ENCODE results near the gene FOXS1.
"Not testable (repeated sequence)": the region's sequence is repeated elsewhere in the genome, so short reads cannot be mapped to it uniquely, and the experiment has no call there.

Gene FOXS1

DNA sequence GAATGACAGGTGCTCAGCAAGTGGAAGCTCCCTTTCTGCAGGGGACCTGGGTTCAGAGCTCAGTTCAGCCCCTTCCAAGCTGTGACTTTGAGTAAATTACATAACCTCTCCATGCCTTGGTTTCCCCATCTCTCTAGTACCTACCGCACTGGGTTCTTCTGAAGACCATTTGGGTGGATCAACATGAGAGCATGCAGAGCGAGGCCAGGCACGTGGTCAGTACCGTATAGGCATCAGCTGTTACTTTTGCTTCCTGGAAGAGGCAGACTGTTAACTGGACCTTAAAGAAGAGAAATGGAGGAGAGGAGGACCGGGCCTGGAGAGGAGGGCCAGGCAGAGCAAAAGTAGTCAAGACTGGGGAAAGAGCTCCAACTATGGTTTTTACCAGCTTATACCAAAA is 27.9 kb downstream of the FOXS1 start:
- H3K4me3 ChIP-seq (ENCODE audit: control insufficient read depth, low read depth, low read length), result no peak overlapping the region
- TF ChIP-seq, protein P1, sequence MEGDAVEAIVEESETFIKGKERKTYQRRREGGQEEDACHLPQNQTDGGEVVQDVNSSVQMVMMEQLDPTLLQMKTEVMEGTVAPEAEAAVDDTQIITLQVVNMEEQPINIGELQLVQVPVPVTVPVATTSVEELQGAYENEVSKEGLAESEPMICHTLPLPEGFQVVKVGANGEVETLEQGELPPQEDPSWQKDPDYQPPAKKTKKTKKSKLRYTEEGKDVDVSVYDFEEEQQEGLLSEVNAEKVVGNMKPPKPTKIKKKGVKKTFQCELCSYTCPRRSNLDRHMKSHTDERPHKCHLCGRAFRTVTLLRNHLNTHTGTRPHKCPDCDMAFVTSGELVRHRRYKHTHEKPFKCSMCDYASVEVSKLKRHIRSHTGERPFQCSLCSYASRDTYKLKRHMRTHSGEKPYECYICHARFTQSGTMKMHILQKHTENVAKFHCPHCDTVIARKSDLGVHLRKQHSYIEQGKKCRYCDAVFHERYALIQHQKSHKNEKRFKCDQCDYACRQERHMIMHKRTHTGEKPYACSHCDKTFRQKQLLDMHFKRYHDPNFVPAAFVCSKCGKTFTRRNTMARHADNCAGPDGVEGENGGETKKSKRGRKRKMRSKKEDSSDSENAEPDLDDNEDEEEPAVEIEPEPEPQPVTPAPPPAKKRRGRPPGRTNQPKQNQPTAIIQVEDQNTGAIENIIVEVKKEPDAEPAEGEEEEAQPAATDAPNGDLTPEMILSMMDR (conservative IDR thresholded peaks at IDR 0.05; ENCODE audit: control insufficient read depth, insufficient read depth, low read depth, low read length), result no peak
- DNase-seq (ENCODE audit: low read depth), result no peak

DNA sequence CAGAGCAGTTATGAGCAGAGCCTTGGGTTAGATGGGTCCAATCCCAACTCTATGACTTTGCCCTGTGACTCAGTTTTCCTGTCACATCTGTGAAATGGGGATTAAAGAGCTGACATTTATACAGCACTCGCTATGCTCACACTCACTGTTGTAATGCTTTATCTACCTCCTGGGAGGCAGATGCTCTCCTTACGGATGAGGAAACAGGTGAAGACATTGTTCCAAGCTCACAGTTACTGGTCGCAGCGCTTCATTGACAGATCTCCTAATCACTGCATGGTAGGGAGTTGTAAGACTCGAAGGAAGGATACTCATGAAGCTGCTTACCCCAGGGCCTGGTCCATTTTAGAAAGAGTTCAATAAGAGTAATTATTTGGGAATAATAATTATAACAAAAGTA is 29.2 kb downstream of the FOXS1 start:
- no peak for DNase-seq (ENCODE audit: low read depth)
- H3K4me3 ChIP-seq (ENCODE audit: control insufficient read depth, low read depth, low read length), result no peak overlapping the region
- TF ChIP-seq, protein P1 (conservative IDR thresholded peaks at IDR 0.05; ENCODE audit: control insufficient read depth, insufficient read depth, low read depth, low read length), result no peak

DNA sequence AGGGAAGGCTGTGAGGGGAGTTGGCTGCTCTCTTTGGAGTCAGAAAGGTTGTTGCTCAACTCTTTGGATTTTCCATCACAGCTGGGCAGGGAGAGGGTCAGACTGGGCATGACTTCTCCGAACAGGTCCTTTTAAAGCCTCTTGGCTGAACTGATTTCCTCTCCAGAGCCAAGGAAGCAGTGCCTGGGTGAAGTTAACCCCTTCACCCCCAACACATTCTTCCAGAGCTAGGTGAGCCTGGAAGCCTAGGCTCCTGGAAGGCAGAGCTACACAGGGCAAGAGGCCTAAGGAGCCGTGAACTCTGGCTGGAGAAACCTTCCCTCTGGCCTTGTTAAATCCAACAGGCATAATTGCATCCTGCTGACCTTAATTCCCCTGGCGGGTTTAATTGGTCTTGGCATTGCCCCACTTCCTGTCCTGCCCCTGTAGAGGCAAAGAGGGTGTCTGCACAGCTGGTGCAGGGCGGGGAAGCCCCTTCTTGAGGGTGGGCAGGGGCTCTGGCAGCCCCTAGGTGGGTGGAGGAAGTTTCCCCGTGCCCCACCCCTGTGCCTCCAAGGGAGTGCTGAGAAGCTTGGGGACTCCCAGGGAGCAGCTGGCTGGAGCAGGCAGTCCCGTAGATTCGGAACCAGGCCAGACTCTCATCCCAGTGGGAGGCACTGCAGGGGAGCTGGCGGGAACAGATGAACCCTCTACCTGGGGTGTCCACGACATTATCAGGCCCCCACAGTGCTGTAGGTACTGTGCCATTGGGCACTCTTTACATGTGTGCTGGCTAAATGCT is 29.8 kb downstream of the FOXS1 start:
- DNase-seq (ENCODE audit: low read depth), result no peak
- TF ChIP-seq, protein P1 (conservative IDR thresholded peaks at IDR 0.05; ENCODE audit: control insufficient read depth, insufficient read depth, low read depth, low read length), result no peak
- H3K4me3 ChIP-seq (ENCODE audit: control insufficient read depth, low read depth, low read length), result no peak overlapping the region

DNA sequence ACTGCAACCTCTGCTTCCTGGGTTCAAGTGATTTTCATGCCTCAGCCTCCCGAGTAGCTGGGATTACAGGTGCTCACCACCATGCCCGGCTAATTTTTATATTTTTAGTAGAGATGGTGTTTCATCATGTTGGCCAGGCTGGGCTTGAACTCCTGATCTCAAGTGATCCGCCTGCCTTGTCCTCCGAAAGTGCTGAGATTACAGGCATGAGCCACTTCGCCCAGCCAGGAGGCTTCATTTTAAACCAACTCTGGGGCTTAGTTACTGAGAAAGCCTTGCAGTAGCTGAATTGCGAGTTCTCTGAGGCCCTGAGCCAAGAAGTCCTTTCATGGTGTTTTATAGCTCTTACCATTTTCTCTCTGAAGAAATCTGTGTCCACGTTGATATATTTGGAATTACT is 31.3 kb downstream of the FOXS1 start:
- not testable (repeated sequence) for DNase-seq (ENCODE audit: low read depth); H3K4me3 ChIP-seq (ENCODE audit: control insufficient read depth, low read depth, low read length)

DNA sequence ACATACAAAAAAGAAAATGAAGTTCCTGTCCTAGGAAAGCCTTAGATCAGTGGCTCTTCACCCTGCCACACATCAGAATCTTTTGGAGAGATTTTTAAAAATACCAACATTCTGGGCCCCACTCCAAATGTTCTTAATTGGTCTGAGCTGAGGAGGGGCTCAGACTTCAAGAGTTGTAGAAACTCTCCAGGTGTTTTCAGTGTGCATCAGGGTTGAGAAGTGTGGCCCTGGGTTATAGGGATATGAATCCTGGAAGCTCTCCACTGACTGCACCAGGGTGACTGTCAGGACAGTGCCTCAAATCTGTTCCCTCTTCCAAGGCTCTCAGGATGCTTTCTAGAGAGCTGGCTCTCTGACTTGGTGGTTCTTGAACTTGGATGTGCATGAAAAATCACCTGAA is 31.8 kb downstream of the FOXS1 start:
- TF ChIP-seq, protein P1 (conservative IDR thresholded peaks at IDR 0.05; ENCODE audit: control insufficient read depth, insufficient read depth, low read depth, low read length), result no peak
- no peak for DNase-seq (ENCODE audit: low read depth)

DNA sequence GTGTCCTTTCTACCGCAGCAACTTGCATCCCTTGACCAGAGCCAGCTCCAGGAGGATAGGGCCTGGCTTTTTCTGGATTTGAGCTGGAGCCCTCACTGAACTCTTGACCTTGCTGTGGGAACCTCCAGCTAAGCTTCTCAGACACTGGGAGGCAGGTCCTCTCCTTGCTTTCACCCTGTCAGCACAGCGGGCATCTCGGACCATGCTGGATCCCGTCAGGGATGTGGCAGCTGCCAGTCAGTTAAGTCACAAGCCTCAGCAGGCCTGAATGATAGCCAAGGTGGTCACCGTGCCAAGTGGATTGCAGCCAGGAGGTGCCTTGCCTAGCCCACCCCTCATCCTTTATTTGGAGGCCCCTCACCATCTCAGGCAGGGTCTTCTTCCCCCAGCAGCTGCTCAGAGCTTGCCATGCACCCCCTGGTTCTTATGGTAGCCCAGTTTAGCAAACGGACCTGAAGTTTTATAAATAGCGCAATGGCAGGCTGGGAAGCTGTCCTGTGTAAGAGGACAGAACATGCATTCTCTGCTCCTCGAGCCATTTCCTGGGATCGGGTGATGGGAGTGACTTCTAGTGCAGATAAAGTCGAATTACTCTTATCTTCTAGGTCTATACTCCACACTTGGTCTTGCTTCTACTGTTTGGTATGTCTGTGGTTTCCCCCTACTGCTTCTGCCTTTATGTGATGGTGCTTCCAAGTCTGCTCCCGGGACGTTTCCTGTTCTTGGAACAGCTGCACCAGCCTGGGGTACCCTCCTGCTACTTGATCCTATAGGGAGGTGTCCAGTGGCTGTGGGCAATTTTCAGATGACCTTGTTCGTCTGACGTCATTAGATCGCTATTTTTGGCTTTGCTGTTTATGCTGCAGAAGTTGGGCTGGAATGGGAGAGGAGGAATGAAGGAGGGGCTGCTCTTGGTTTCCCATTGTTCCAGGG is 33.3 kb downstream of the FOXS1 start:
- DNase-seq (ENCODE audit: low read depth), result peak; percentile 49
- TF ChIP-seq, protein P1 (conservative IDR thresholded peaks at IDR 0.05; ENCODE audit: control insufficient read depth, insufficient read depth, low read depth, low read length), result no peak
- H3K4me3 ChIP-seq (ENCODE audit: control insufficient read depth, low read depth, low read length), result no peak overlapping the region

More for the DNA sequence above, 31.8 kb downstream of the FOXS1 start:
- H3K4me3 ChIP-seq (ENCODE audit: control insufficient read depth, low read depth, low read length), result no peak overlapping the region

DNA sequence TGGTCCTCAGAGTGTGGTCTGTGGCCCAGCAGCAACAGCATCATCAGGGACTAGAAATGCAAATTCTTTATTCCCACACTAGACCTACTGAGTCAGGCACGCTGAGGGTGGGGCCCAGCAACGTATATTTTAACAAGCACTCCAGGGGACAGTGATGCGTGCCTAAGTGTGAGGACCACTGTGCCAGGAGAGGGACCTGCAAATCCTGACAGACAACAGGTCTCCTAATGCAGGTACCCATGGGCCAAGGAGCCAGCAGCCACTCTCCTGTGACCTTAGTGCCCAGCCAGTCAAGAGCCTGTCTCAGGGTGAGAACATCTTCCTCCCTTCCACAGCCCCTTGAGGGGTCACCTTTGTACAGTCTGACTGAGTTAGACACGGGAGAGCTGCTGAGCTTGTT is 34.2 kb downstream of the FOXS1 start:
- TF ChIP-seq, protein P1 (conservative IDR thresholded peaks at IDR 0.05; ENCODE audit: control insufficient read depth, insufficient read depth, low read depth, low read length), result no peak
- no peak for DNase-seq (ENCODE audit: low read depth)
- H3K4me3 ChIP-seq (ENCODE audit: control insufficient read depth, low read depth, low read length), result no peak overlapping the region
